ENCODE results near the gene AKT3.

DNA sequence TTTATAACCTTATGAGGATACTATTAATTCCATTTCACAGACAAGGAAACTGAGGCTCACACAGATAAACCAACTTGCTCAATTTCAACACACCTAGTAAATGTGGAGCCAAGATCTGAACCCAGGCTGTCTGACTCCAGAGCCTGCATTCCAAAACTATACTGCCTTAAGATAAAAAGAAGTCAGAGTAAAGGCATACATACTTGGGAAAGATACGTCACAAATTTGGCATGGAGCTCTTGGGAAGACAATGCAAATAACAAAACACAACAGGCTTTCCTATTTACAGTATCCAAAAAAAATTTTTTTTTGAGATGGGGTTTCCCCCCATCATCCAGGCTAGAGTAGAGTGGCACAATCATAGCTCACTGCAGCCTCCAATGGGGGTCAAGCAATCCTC lies 5.9 kb downstream of the AKT3 start:
- TF ChIP-seq CTCF (conservative IDR thresholded peaks at IDR 0.05) (no peak), ZFX (IDR thresholded peaks at IDR 0.05) (no peak)

All from C4-2B (cell line).